GM23338 (cell line): Measurements from ENCODE around the gene CD82. TPM values are rescaled to one million over a fixed set of nuclear protein-coding genes. Genes with fewer than 3 reads are reported as not detected.
"Not testable (repeated sequence)": the region's sequence is repeated elsewhere in the genome, so short reads cannot be mapped to it uniquely, and the experiment has no call there.

Experiments
- ATAC-seq: fragments of 200-7000 bp; cut with Tn5 transposase; 3 replicates; pipeline ENCODE4 v1.9.1; 2020
- DNase-seq: peaks from one replicate; pipeline ENCODE4 v3.0.0-alpha.2; 2015; ENCODE audit warnings: low spot score
- H2AFZ ChIP-seq: fragments of 200-600 bp; sonication (generic); 2 replicates; pipeline ENCODE4 v1.8.0; 2016; ENCODE audit warnings: antibody characterized with exemption, mild to moderate bottlenecking, moderate library complexity
- H3F3A ChIP-seq: fragments of 200-600 bp; sonication (generic); replicated peaks from 2 replicates; pipeline ENCODE4 v1.8.0; 2017; ENCODE audit warnings: antibody characterized with exemption, mixed run types, low read depth
- H3K27ac ChIP-seq: fragments of 200-600 bp; sonication (generic); 2 replicates; pipeline ENCODE4 v1.6.1; 2016; ENCODE audit warnings: low read depth
- H3K27me3 ChIP-seq: fragments of 200-600 bp; sonication (generic); 2 replicates; pipeline ENCODE4 v1.8.0; 2016; ENCODE audit warnings: mild to moderate bottlenecking, mixed run types, moderate library complexity; ENCODE audit not compliant: insufficient read depth
- H3K36me3 ChIP-seq: fragments of 200-600 bp; sonication (generic); 2 replicates; pipeline ENCODE4 v1.8.0; 2016; ENCODE audit warnings: mild to moderate bottlenecking; ENCODE audit not compliant: insufficient read depth
- H3K4me1 ChIP-seq: fragments of 200-600 bp; sonication (generic); 2 replicates; pipeline ENCODE4 v1.8.0; 2016; ENCODE audit warnings: mild to moderate bottlenecking, moderate library complexity; ENCODE audit not compliant: insufficient read depth
- H3K4me2 ChIP-seq: fragments of 200-600 bp; sonication (generic); 2 replicates; pipeline ENCODE4 v1.7.1; 2017; ENCODE audit warnings: mixed run types
- H3K4me3 ChIP-seq: fragments of 200-600 bp; sonication (generic); 2 replicates; pipeline ENCODE4 v1.6.1; 2016; ENCODE audit warnings: mixed run types
- H3K79me2 ChIP-seq: fragments of 200-600 bp; sonication (generic); replicated peaks from 2 replicates; pipeline ENCODE4 v1.8.0; 2017; ENCODE audit warnings: mild to moderate bottlenecking; ENCODE audit not compliant: insufficient read depth
- H3K9me2 ChIP-seq: fragments of 200-600 bp; sonication (generic); 2 replicates; pipeline ENCODE4 v1.8.0; 2017; ENCODE audit not compliant: insufficient read depth
- H4K20me1 ChIP-seq: fragments of 200-600 bp; sonication (generic); replicated peaks from 2 replicates; pipeline ENCODE4 v1.8.0; 2017; ENCODE audit warnings: mild to moderate bottlenecking; ENCODE audit not compliant: insufficient read depth
- H3K27ac Mint-ChIP-seq: 2 replicates; pipeline ENCODE4 v1.8.0; 2020; ENCODE audit warnings: inconsistent platforms, mild to moderate bottlenecking, moderate library complexity, mixed read lengths
- H3K27me3 Mint-ChIP-seq: 3 replicates; pipeline ENCODE4 v1.8.0; 2022; ENCODE audit warnings: low read depth, mild to moderate bottlenecking, moderate library complexity, mixed read lengths, inconsistent platforms; ENCODE audit not compliant: insufficient read depth, poor library complexity
- H3K36me3 Mint-ChIP-seq: 3 replicates; pipeline ENCODE4 v1.8.0; 2021; ENCODE audit warnings: low read depth, mild to moderate bottlenecking, inconsistent platforms, moderate library complexity, mixed read lengths
- H3K4me1 Mint-ChIP-seq: 3 replicates; pipeline ENCODE4 v1.8.0; 2020; ENCODE audit warnings: mild to moderate bottlenecking, inconsistent platforms, mixed read lengths
- H3K4me3 Mint-ChIP-seq: 3 replicates; pipeline ENCODE4 v1.8.0; 2021; ENCODE audit warnings: moderate library complexity, mild to moderate bottlenecking, inconsistent platforms, mixed read lengths
- H3K9me3 Mint-ChIP-seq: 3 replicates; pipeline ENCODE4 v1.8.0; 2020; ENCODE audit warnings: moderate library complexity, mild to moderate bottlenecking, inconsistent platforms, mixed read lengths
- CREB1 ChIP-seq: fragments of 250-450 bp; sonication (Bioruptor Pico); IDR thresholded peaks from 2 replicates; pipeline ENCODE4 v1.5.0; 2020; ENCODE audit warnings: low read depth, mild to moderate bottlenecking, moderate library complexity
- ETS1 ChIP-seq: IDR thresholded peaks from 2 replicates; pipeline ENCODE4 v1.6.1; 2016; ENCODE audit warnings: antibody characterized with exemption
- EZH2phosphoT487 ChIP-seq: fragments of 200-600 bp; sonication (generic); IDR thresholded peaks from one replicate; pipeline ENCODE4 v1.8.1; 2018; ENCODE audit warnings: antibody characterized with exemption; ENCODE audit not compliant: unreplicated experiment
- JUNB ChIP-seq: IDR thresholded peaks from one replicate; pipeline ENCODE4 v1.6.1; 2016; ENCODE audit warnings: antibody characterized with exemption; ENCODE audit not compliant: unreplicated experiment
- NANOG ChIP-seq: IDR thresholded peaks from 2 replicates; pipeline ENCODE4 v1.6.1; 2016; ENCODE audit warnings: antibody characterized with exemption, borderline replicate concordance
- REST ChIP-seq: IDR thresholded peaks from one replicate; pipeline ENCODE4 v1.6.1; 2018; ENCODE audit warnings: antibody characterized with exemption; ENCODE audit not compliant: unreplicated experiment
- STAT1 ChIP-seq: IDR thresholded peaks from one replicate; pipeline ENCODE4 v1.6.1; 2016; ENCODE audit warnings: antibody characterized with exemption; ENCODE audit not compliant: unreplicated experiment
- ZNF462 ChIP-seq: fragments of 250-450 bp; sonication (Bioruptor Pico); IDR thresholded peaks from 2 replicates; pipeline ENCODE4 v1.5.0; 2020; ENCODE audit warnings: mild to moderate bottlenecking, moderate library complexity
- polyA plus RNA-seq: library from polyadenylated mRNA; unstranded; fragments of >200 nt; fragmentation: Nextera tagmentation; extraction: Ambion mirVana; gene quantifications from 2 replicates; pipeline ENCODE4 v1.2.1, GENCODE V29; 2016
- total RNA-seq: library from RNA; depleted of rRNA; stranded (reverse); fragments of >200 nt; shearing (Covaris generic); gene quantifications from 2 replicates; pipeline ENCODE4 v1.2.3, GENCODE V29; 2014

The CD82 gene
- total and polyA plus RNA-seq, 2 experiments from 2014 or later = 4.4 to 4.9 TPM

GRCh38 chr11:44559207-44559939 lies 6.1 kb upstream of the CD82 start (continued):
- TF ChIP-seq NANOG = peak; percentile 70; the same call in 1 of the 2 replicates

- ATAC-seq, H3K27ac ChIP-seq, H3K4me3 ChIP-seq, DNase-seq, H3K4me3 Mint-ChIP-seq, H3K27me3 ChIP-seq, H4K20me1 ChIP-seq, H2AFZ ChIP-seq, H3K79me2 ChIP-seq, H3K9me3 Mint-ChIP-seq, H3K4me2 ChIP-seq, H3K36me3 ChIP-seq, H3K36me3 Mint-ChIP-seq, H3K9me2 ChIP-seq, H3F3A ChIP-seq: not testable (repeated sequence)
- H3K27ac Mint-ChIP-seq = peak overlapping the region; percentile 77; the same call in 1 of the 2 replicates
- H3K27me3 Mint-ChIP-seq = peaks cover 17% of the 10 kb centered on the region
- peaks cover 37% of the 10 kb centered on the region for H3K4me1 Mint-ChIP-seq
- peaks cover 36% of the 10 kb centered on the region for H3K4me1 ChIP-seq
Observed at GRCh38 chr11:44559940-44560300, 5.5 kb upstream of the CD82 start.

GRCh38 chr11:44561275-44561805 lies 4.1 kb upstream of the CD82 start:
- peaks cover 41% of the 10 kb centered on the region for H3K4me1 Mint-ChIP-seq
- H3K36me3 Mint-ChIP-seq = no peaks in the 10 kb centered on the region
- Histone ChIP-seq H3F3A (no peaks in the 10 kb centered on the region), H3K4me1 (peaks cover 41% of the 10 kb centered on the region), H3K9me2 (no peaks in the 10 kb centered on the region), H3K36me3 (no peaks in the 10 kb centered on the region), H3K4me3 (no peak overlapping the region), H3K27me3 (peaks cover 15% of the 10 kb centered on the region), H3K79me2 (no peaks in the 10 kb centered on the region), H3K27ac (no peak overlapping the region), H3K4me2 (no peak overlapping the region), H4K20me1 (no peaks in the 10 kb centered on the region), H2AFZ (no peak overlapping the region)
- no peaks in the 10 kb centered on the region for H3K9me3 Mint-ChIP-seq
- no peak for ATAC-seq
- TF ChIP-seq JUNB = no peak
- no peak for TF ChIP-seq REST
- no peak for TF ChIP-seq NANOG
- no peak for TF ChIP-seq EZH2phosphoT487
- no peak for TF ChIP-seq CREB1 (CRISPR knock-in tag)
- TF ChIP-seq STAT1 = no peak
- no peak for TF ChIP-seq ZNF462
- no peak for TF ChIP-seq ETS1
- peaks cover 20% of the 10 kb centered on the region for H3K27me3 Mint-ChIP-seq
- DNase-seq = no peak
- H3K27ac Mint-ChIP-seq = no peak overlapping the region
- no peak overlapping the region for H3K4me3 Mint-ChIP-seq
